ENCODE data around the gene INTS3. TPM values are rescaled to one million over a fixed set of nuclear protein-coding genes. Genes with fewer than 3 reads are reported as not detected.

Gene INTS3
- total and polyA plus RNA-seq, 9 of the 15 experiments (the other 6 are each of a cell fraction or from before 2014, with no cell fraction given) = 6.3 to 24.1 (median 14.3) TPM

- no peaks in the 10 kb centered on the region for H4K20me1 ChIP-seq (replicated peaks; ENCODE audit: control insufficient read depth, insufficient read depth, low read length)
- H3K27ac ChIP-seq (ENCODE audit: extremely low read depth, low read depth, low read length) = no peak overlapping the region
- no peaks in the 10 kb centered on the region for H3K27me3 ChIP-seq (ENCODE audit: control insufficient read depth in 2 of 2, insufficient read depth in 2 of 2, low read length in 2 of 2)
- H3K4me2 ChIP-seq (ENCODE audit: insufficient read depth, low read length) = no peak overlapping the region
- ChIA-PET POLR2A (interaction anchor here (0.6 kb wide), 1 partner anchor 47 kb away, joined by 3 read pairs; no protein-coding TSS in a partner anchor), CTCF (ENCODE audit: low intra/inter-chr PET ratio) (no interaction called here)
- whole genome bisulfite sequencing (ENCODE audit: insufficient coverage, low coverage, missing lambda C conversion rate) = 29% methylated on average over 7 of the region's 7 CpGs
- peaks cover 0 to 10% of the 10 kb centered on the region in 2 experiments; a peak in 3 of 5 replicates for H3K4me1 ChIP-seq (replicated peaks in 1 of 2; ENCODE audit: control insufficient read depth in 2 of 2, insufficient read depth in 2 of 2, low read length in 2 of 2)
- no TSS peak for BruUV-seq (replicated peaks)
- ATAC-seq (no peak), DNase-seq (ENCODE audit: extremely low read depth in 1 of 4, low spot score in 3 of 4) (no peak), FAIRE-seq (no peak)
- no peak overlapping the region for H3K4me3 ChIP-seq
- intact Hi-C loops (cut with micrococcal nuclease) (no loop called here), in situ Hi-C loops (cut with MboI) (no loop called here)
- peak overlapping the region; percentile 11; the same call in 1 of the 2 replicates for H2AFZ ChIP-seq (ENCODE audit: low read depth, low read length)
- no peaks in the 10 kb centered on the region for H3K9me1 ChIP-seq (ENCODE audit: control insufficient read depth, insufficient read depth, low read length)
- no peaks in the 10 kb centered on the region for H3K9me3 ChIP-seq (replicated peaks; ENCODE audit: control insufficient read depth, insufficient read depth, low read depth, low read length)
- no peaks in the 10 kb centered on the region for H3K36me3 ChIP-seq (ENCODE audit: control insufficient read depth, insufficient read depth, low read length)
- no peaks in the 10 kb centered on the region for H3K79me2 ChIP-seq (ENCODE audit: control insufficient read depth, insufficient read depth, low read length)
- no peak overlapping the region for H3K9ac ChIP-seq (ENCODE audit: insufficient read depth in 1 of 2, low read depth in 2 of 2, low read length in 2 of 2)
- no peak for TF ChIP-seq SAFB2 (IDR thresholded peaks at IDR 0.05; ENCODE audit: borderline replicate concordance, low read depth, low read length, severe bottlenecking)
- no peak for TF ChIP-seq ZNF324 (CRISPR knock-in tag; IDR thresholded peaks at IDR 0.05)
- TF ChIP-seq REST (IDR thresholded peaks at IDR 0.05; ENCODE audit: borderline replicate concordance) = no peak
- no peak for TF ChIP-seq REST (CRISPR knock-in tag; IDR thresholded peaks at IDR 0.05; ENCODE audit: low read depth)
- TF ChIP-seq SLC30A9 (CRISPR knock-in tag; IDR thresholded peaks at IDR 0.05) = no peak
- no peak for TF ChIP-seq KAT7 (CRISPR knock-in tag; IDR thresholded peaks at IDR 0.05; ENCODE audit: borderline replicate concordance)
- TF ChIP-seq BRF1 (IDR thresholded peaks at IDR 0.05; ENCODE audit: borderline replicate concordance, extremely low read depth, insufficient read length) = no peak
- TF ChIP-seq MTA1 (IDR thresholded peaks at IDR 0.05; ENCODE audit: borderline replicate concordance) = no peak
- TF ChIP-seq ZNF24 (IDR thresholded peaks at IDR 0.05) = no peak
- TF ChIP-seq MCM7 (IDR thresholded peaks at IDR 0.05) = no peak
- no peak for TF ChIP-seq ETV1 (tag; conservative IDR thresholded peaks at IDR 0.05; ENCODE audit: low read depth)
- no peak for TF ChIP-seq ELK3 (CRISPR knock-in tag; IDR thresholded peaks at IDR 0.05)
- TF ChIP-seq SNIP1 (IDR thresholded peaks at IDR 0.05; ENCODE audit: low read depth) = no peak
- TF ChIP-seq ZSCAN29 (IDR thresholded peaks at IDR 0.05) = no peak
- TF ChIP-seq GATA2 (CRISPR knock-in tag; IDR thresholded peaks at IDR 0.05) = no peak
- TF ChIP-seq PHTF2 (CRISPR knock-in tag; IDR thresholded peaks at IDR 0.05) = no peak
- no peak for TF ChIP-seq RFX1 (IDR thresholded peaks at IDR 0.05)
- no peak for TF ChIP-seq ZKSCAN1 (IDR thresholded peaks at IDR 0.05; ENCODE audit: low read depth, low read length)
Measured at GRCh38 chr1:153711026-153711425, 16.8 kb upstream of the INTS3 start.

All from K562 (cell line).